Measurements from ENCODE around the gene VPS13C.

Gene VPS13C

DNA sequence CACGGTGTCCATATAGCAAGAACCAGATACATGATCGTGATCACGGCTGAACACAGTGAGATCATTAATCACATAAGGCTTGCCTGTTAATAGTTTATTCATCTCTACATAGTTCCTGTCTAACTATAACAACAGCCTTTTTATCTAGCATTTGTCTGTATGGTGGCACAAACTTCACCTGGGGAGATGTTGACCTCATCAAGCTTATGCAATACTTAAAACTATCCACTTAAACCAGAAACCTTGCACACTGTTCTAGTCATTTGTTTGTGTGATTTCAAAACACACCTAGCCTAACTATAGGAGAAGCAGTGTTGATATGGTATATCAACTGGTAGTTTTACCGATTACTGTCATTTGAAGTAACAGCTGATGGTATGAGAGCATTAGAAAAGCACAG, 124.8 kb downstream of the VPS13C start:
- POLR2A ChIA-PET: no interaction called here
- TF ChIP-seq, protein P1, sequence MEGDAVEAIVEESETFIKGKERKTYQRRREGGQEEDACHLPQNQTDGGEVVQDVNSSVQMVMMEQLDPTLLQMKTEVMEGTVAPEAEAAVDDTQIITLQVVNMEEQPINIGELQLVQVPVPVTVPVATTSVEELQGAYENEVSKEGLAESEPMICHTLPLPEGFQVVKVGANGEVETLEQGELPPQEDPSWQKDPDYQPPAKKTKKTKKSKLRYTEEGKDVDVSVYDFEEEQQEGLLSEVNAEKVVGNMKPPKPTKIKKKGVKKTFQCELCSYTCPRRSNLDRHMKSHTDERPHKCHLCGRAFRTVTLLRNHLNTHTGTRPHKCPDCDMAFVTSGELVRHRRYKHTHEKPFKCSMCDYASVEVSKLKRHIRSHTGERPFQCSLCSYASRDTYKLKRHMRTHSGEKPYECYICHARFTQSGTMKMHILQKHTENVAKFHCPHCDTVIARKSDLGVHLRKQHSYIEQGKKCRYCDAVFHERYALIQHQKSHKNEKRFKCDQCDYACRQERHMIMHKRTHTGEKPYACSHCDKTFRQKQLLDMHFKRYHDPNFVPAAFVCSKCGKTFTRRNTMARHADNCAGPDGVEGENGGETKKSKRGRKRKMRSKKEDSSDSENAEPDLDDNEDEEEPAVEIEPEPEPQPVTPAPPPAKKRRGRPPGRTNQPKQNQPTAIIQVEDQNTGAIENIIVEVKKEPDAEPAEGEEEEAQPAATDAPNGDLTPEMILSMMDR (IDR thresholded peaks at IDR 0.05; ENCODE audit: control extremely low read depth, extremely low read depth, low read depth, missing control alignments): no peak
- CTCF ChIA-PET: interaction anchor here (1.2 kb wide), 1 partner anchor 47 kb away, joined by 4 read pairs; no protein-coding TSS in a partner anchor
- DNase-seq (ENCODE audit: extremely low spot score): no peak

DNA sequence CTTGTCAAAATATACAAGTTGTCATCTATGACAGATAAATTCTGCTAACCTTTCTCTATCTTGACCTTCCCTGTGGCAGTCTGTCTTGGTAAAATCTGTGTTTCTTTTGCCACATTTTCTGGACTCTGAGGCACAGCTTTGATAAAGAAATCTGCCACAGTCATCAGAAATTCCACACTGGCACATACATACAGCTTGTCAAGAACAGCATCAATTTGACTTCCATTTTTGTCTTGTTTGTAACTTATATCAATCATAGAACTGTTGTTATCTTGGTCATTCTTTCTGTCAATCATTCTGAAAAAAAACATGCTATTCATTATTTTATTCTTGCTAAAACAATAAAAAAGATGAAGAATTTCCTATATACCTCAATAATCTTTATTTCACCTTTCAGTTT, 130.8 kb downstream of the VPS13C start:
- CTCF ChIA-PET: no interaction called here
- TF ChIP-seq, protein P1 (IDR thresholded peaks at IDR 0.05; ENCODE audit: control extremely low read depth, extremely low read depth, low read depth, missing control alignments): no peak
- no peak for DNase-seq (ENCODE audit: extremely low spot score)

DNA sequence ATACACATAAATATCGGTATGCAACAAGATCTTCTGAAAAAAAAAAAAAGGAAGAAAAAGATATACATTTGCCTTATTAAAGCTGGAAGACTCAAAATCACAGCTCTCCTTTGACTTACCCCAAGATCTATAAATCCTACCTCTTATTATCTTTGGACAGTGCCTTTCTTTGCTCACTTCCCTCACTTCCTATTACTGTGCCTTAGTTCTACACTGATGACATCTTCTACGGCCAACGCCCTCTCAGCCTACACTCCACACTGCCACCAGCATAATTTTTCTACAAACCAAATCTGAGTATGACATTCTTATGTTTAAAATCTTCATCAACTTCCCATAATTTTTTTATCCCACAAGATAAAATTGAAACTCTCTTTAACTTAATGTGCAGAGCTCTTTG, 137.1 kb downstream of the VPS13C start:
- ChIA-PET CTCF (interaction anchor here (1.5 kb wide), 1 partner anchor 33 kb away, joined by 3 read pairs; no protein-coding TSS in a partner anchor), POLR2A (no interaction called here)
- TF ChIP-seq, protein P1 (IDR thresholded peaks at IDR 0.05; ENCODE audit: control extremely low read depth, extremely low read depth, low read depth, missing control alignments): no peak
- no peak for DNase-seq (ENCODE audit: extremely low spot score)

More for the DNA sequence above, 130.8 kb downstream of the VPS13C start:
- POLR2A ChIA-PET: no interaction called here

DNA sequence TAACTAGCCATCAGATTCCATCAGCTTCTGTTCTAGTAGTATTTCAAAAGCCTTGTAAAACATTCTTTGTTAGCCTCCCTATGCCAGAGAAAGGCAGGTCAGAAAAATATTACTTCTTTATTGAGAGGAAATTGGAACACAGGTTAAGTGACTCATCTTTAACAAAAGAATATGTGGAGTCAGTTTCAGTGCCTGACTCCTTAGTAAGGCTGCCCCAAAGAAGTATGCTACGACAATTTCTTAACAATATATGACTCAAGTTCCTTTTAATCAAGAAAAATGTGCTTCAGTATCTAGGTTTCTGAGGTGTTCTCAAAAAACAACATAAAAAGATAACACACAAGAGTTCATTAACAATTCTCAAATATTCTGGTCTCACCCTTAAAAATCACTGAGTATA, 139.2 kb downstream of the VPS13C start:
- ChIA-PET CTCF (interaction anchor here (1.7 kb wide), 1 partner anchor 10 kb away, joined by 5 read pairs; no protein-coding TSS in a partner anchor), POLR2A (no interaction called here)
- no peak for DNase-seq (ENCODE audit: extremely low spot score)
- TF ChIP-seq, protein P1 (IDR thresholded peaks at IDR 0.05; ENCODE audit: control extremely low read depth, extremely low read depth, low read depth, missing control alignments): no peak

DNA sequence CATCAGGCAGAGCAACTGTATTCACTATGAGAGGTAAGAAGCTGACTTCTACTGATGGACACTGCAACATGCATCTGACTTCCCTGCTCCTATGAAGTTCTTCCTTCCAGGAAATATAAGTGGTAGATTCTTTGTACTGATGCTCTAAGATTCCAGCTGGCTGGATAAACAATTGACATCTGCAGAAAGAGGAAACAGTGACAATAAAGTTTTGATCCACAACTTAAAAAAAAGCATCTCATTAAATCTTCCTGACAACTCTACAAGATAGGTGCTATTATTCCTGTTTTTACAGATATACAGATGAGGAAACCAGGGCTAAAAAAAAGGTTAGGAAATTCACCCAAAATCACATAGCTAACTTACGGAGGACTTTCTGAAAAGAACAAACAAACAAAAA, 142.8 kb downstream of the VPS13C start:
- ChIA-PET POLR2A (no interaction called here), CTCF (interaction anchor here (1.1 to 1.9 kb wide), 4 partner anchors 11 to 156 kb away, joined by 3 to 5 read pairs (median 4); no protein-coding TSS in a partner anchor)
- TF ChIP-seq, protein P1 (IDR thresholded peaks at IDR 0.05; ENCODE audit: control extremely low read depth, extremely low read depth, low read depth, missing control alignments): no peak
- no peak for DNase-seq (ENCODE audit: extremely low spot score)

DNA sequence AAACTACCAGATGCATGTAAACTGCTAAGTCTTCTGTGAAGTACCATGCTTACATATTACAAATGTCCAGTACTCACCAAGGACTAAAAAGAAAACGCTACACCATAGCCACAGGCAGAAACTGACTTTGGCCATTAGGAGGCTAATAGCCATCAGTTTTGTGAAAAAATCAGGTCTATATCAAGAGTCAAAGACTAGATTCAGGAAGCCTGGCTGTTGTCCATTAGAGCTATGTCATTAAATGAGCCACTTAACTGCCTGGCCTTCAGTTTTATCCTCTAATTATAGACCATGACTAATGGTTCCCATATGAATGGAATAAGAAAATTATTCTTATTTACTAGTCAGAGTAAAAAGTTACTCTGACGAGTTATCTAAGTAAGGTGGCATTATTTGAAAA, 144.1 kb downstream of the VPS13C start:
- ChIA-PET POLR2A (no interaction called here), CTCF (no interaction called here)
- DNase-seq (ENCODE audit: extremely low spot score): no peak
- TF ChIP-seq, protein P1 (IDR thresholded peaks at IDR 0.05; ENCODE audit: control extremely low read depth, extremely low read depth, low read depth, missing control alignments): no peak

DNA sequence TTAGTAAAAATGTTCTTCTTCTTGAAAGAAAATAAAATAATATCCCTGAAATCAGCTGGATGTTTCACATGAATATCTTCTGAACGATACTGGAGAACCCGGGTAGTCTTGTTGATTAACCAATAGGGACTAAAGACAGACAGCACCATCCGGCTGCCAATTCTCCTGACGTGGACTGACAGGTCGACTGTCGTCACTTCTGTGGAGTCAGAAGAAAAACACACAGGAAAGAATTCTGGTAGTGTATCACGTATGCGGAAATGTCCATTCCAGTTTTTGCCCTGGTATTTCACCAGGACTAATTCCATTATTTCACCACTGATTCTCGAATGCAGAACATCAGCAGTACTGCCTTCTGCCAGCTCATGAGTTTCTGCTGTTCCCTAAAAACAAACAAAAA, 144.6 kb downstream of the VPS13C start:
- DNase-seq (ENCODE audit: extremely low spot score): no peak
- TF ChIP-seq, protein P1 (IDR thresholded peaks at IDR 0.05; ENCODE audit: control extremely low read depth, extremely low read depth, low read depth, missing control alignments): no peak
- ChIA-PET POLR2A (no interaction called here), CTCF (no interaction called here)
